Spleen (tissue), 11 donors: Measurements from ENCODE around the gene GDPD5. TPM values are rescaled to one million over a fixed set of nuclear protein-coding genes. Genes with fewer than 3 reads are reported as not detected.

Experiments used
- DNase-seq: peaks from one replicate; pipeline ENCODE4 v3.0.0-alpha.2; 2020
- H3K27ac ChIP-seq, 8 donors: fragments of 200-600 bp; sonication (generic) in 7 of 8; 1 replicate in 4 of 8; 2 replicates in 4 of 8; pipeline versions ENCODE4 v1.5.0 to v1.8.0; 2016 to 2021; ENCODE audit warnings: inconsistent platforms in 4 of 8, mild to moderate bottlenecking in 4 of 8, moderate library complexity in 1 of 8
- H3K27me3 ChIP-seq, 7 donors: fragments of 200-600 bp; sonication (generic) in 6 of 7; replicated peaks in 1 of 7; 1 replicate in 4 of 7; 2 replicates in 3 of 7; pipeline versions ENCODE4 v1.5.0 to v1.8.0; 2016 to 2021; ENCODE audit warnings: inconsistent platforms in 3 of 7, mild to moderate bottlenecking in 1 of 7
- H3K36me3 ChIP-seq, 6 donors: fragments of 200-600 bp; sonication (generic) in 5 of 6; 1 replicate in 4 of 6; 2 replicates in 2 of 6; pipeline versions ENCODE4 v1.5.0 to v1.8.0; 2016 to 2021; ENCODE audit warnings: inconsistent platforms in 2 of 6
- H3K4me1 ChIP-seq, 6 donors: fragments of 200-600 bp; sonication (generic) in 5 of 6; 1 replicate in 3 of 6; 2 replicates in 3 of 6; pipeline versions ENCODE4 v1.5.0 to v1.8.0; 2016 to 2021; ENCODE audit warnings: inconsistent platforms in 3 of 6
- H3K4me3 ChIP-seq, 8 donors: fragments of 200-600 bp; sonication (generic) in 7 of 8; 1 replicate in 4 of 8; 2 replicates in 4 of 8; pipeline versions ENCODE4 v1.5.0 to v1.8.0; 2016 to 2021; ENCODE audit warnings: inconsistent platforms in 4 of 8, mild to moderate bottlenecking in 4 of 8, moderate library complexity in 2 of 8
- H3K9me3 ChIP-seq, 8 donors: fragments of 200-600 bp; sonication (generic) in 7 of 8; 1 replicate in 4 of 8; 2 replicates in 4 of 8; pipeline versions ENCODE4 v1.5.0 to v1.8.0; 2016 to 2021; ENCODE audit warnings: inconsistent platforms in 4 of 8
- CTCF ChIP-seq, 11 experiments: fragments of 200-600 bp in 7 of 11; fragments of 450-650 bp in 4 of 11; sonication (generic) in 4 of 11; IDR thresholded peaks in 8 of 11; conservative IDR thresholded peaks in 3 of 11; 1 replicate in 7 of 11; 2 replicates in 4 of 11; pipeline versions ENCODE4 v1.4.0 to v1.8.0; 2016 to 2021; ENCODE audit warnings: antibody characterized with exemption in 11 of 11, inconsistent platforms in 4 of 11, mild to moderate bottlenecking in 1 of 11
- POLR2A ChIP-seq, 3 donors: fragments of 450-650 bp; IDR thresholded peaks; one replicate each; pipeline ENCODE4 v1.5.1; 2017; ENCODE audit warnings: antibody characterized with exemption in 3 of 3, mild to moderate bottlenecking in 1 of 3
- POLR2AphosphoS5 ChIP-seq, 3 donors: sonication (generic); formaldehyde crosslinking; IDR thresholded peaks; one replicate each; pipeline ENCODE4 v1.5.1; 2017; ENCODE audit warnings: antibody characterized with exemption in 3 of 3
- WGBS, 5 donors: extraction: QIAGEN DNeasy Blood & Tissue Kit in 3 of 5; methylation state at CpG; one replicate each; pipeline versions ENCODE4 v1.1.5 to v1.1.7; 2013 to 2018; 5-methylcytosine and 5-hydroxymethylcytosine counted together
- intact Hi-C: fragments of 100-400 bp; cut with DNase I; formaldehyde crosslinking; loops from one replicate; pipeline ENCODE4 v1.15.0; 2023; ENCODE audit warnings: low total_unique reads
- polyA plus RNA-seq, 3 donors: library from polyadenylated mRNA; stranded (reverse); fragments of 200-250 nt; gene quantifications; one replicate each; pipeline ENCODE4 v1.2.1, GENCODE V29; 2013
- total RNA-seq, 7 donors: library from RNA; depleted of rRNA in 3 of 7; stranded (reverse); fragments of >200 nt in 3 of 7; fragmentation: NEBNext Ultra II Directional in 4 of 7; extraction: Animal tissue kit (Norgen Biotek cat#: 25700) in 4 of 7; gene quantifications; one replicate each; pipeline versions ENCODE4 v1.1.0 to v1.2.1, GENCODE V29; 2016 to 2021
- donor health status: healthy with polysubstance abuse.
- donor health status: DM: no; HTN: no; CAD: no; lungs with moderate emphysema.
- donor health status: DM: no; HTN: no; CAD: no.
- donor health status: Bipolar disorder and iron deficiency.
- donor health status: healthy.
- donor health status: DM: no; HTN: no; CAD: no.
- donor health status: DM: yes; HTN: yes; CAD: no.

Gene GDPD5
- total and polyA plus RNA-seq, 10 donors, result 44.6 to 273 (median 146) TPM

DNA sequence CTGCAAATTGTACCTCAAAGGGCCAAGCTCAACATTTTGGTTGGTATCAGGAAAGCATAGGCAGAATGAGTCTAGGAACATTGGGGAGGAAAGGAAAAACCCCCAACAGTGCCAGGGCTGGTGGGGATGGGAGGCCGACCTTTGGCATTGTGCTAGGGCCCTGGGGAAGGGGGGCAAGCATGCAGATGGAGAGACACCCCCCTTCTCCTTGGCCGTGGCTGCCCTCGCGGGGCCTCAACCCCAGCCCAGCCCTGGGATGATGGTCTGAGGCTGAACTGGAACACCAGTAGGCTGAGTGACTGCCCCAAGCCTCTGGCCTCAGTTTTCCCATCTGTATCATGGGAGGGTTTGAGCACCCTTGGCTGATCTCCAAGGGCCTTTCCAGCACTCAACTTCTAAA is 40.0 kb downstream of the GDPD5 start:
- no peak for DNase-seq
- H3K9me3 ChIP-seq, result no peaks in the 10 kb centered on the region
- 85 to 100% (median 98%) methylated on average over 4 of the region's 4 CpGs; no CpG with 5 or more reads in 1 of the 5 donors for WGBS, 5 donors
- H3K4me3 ChIP-seq, result no peak overlapping the region
- no peaks in the 10 kb centered on the region for H3K27me3 ChIP-seq
- H3K4me1 ChIP-seq, result peaks cover 0 to 37% (median 10%) of the 10 kb centered on the region in 6 donors
- H3K36me3 ChIP-seq, result peaks cover 0 to 9% (median 0%) of the 10 kb centered on the region in 6 donors
- intact Hi-C loops, result no loop called here
- TF ChIP-seq CTCF (IDR thresholded peaks at IDR 0.05 in 8 of 11, conservative IDR thresholded peaks at IDR 0.05 in 3 of 11), result no peak
- no peak for TF ChIP-seq POLR2AphosphoS5 (IDR thresholded peaks at IDR 0.05)
- TF ChIP-seq POLR2A (IDR thresholded peaks at IDR 0.05), result no peak
- H3K27ac ChIP-seq, result peak overlapping the region in 1 of 8 donors; percentile 22

- Histone ChIP-seq H3K4me3 (no peak overlapping the region), H3K27ac (peak overlapping the region in 2 of 8 donors; percentile 31 to 51), H3K9me3 (no peaks in the 10 kb centered on the region), H3K36me3 (peaks cover 0 to 1% (median 0%) of the 10 kb centered on the region in 6 donors), H3K4me1 (peaks cover 0 to 38% (median 10%) of the 10 kb centered on the region in 6 donors), H3K27me3 (no peaks in the 10 kb centered on the region)
- DNase-seq, result no peak
- 66 to 84% (median 82%) methylated on average over 12 to 14 of the region's 14 CpGs for WGBS, 5 donors
- TF ChIP-seq POLR2A (IDR thresholded peaks at IDR 0.05) (no peak), POLR2AphosphoS5 (IDR thresholded peaks at IDR 0.05) (peak; percentile 6 to 21 (median 21)), CTCF (IDR thresholded peaks at IDR 0.05 in 8 of 11, conservative IDR thresholded peaks at IDR 0.05 in 3 of 11) (no peak)
- intact Hi-C loops, result no loop called here
Observed at GRCh38 chr11:75482931-75483469, 42.7 kb downstream of the GDPD5 start.

GRCh38 chr11:75481922-75482606 is 43.7 kb downstream of the GDPD5 start:
- no peaks in the 10 kb centered on the region for H3K9me3 ChIP-seq
- H3K4me1 ChIP-seq, result peaks cover 0 to 30% (median 9%) of the 10 kb centered on the region in 6 donors
- DNase-seq, result no peak
- intact Hi-C loops, result no loop called here
- H3K4me3 ChIP-seq, result no peak overlapping the region
- peaks cover 0 to 8% (median 0%) of the 10 kb centered on the region in 6 donors for H3K36me3 ChIP-seq
- 56 to 80% (median 68%) methylated on average over 12 of the region's 12 CpGs for WGBS, 5 donors
- TF ChIP-seq POLR2AphosphoS5 (IDR thresholded peaks at IDR 0.05) (no peak), POLR2A (IDR thresholded peaks at IDR 0.05) (no peak), CTCF (IDR thresholded peaks at IDR 0.05 in 8 of 11, conservative IDR thresholded peaks at IDR 0.05 in 3 of 11) (no peak)
- H3K27me3 ChIP-seq, result no peaks in the 10 kb centered on the region
- peak overlapping the region in 5 of 8 donors; percentile 8 to 51 (median 31) for H3K27ac ChIP-seq

DNA sequence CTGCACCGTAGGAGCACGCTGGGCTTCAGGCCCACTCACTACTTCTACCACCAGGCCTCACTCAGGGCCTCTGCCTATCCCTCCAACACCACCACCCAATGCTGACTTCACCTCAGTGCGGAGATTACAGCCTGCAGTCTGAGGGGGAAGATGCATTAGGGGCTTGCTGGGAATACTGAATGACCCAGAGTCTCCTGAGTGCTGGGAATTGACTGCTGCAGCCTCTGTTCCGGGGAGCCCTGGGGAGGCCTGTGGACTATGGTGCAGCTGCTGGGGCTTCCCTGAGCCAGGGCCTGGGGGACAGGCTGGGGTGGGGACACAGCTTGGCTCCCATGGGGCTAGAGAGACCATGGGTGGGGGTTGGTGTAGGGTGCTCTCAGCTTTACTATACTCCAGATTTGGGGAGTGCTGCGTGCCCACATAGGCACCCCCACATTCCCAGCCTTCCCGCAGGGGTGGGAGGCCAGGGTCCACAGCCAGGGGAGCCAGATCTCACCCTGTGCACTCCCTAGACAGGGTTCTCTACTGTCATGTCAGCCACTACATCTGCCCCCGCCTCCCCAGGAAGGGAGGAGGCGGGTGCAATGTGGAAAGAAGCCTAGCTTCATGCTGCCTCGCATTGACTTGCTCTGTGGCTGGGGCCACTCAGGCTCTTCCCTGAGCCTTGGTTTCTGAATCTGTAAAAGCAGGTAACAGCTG is 44.4 kb downstream of the GDPD5 start:
- intact Hi-C loops, result no loop called here
- WGBS, 5 donors, result 81 to 97% (median 88%) methylated on average over 6 to 9 of the region's 9 CpGs
- no peaks in the 10 kb centered on the region for H3K9me3 ChIP-seq
- no peak for DNase-seq
- no peak for TF ChIP-seq POLR2A (IDR thresholded peaks at IDR 0.05)
- TF ChIP-seq CTCF (IDR thresholded peaks at IDR 0.05 in 8 of 11, conservative IDR thresholded peaks at IDR 0.05 in 3 of 11), result no peak
- no peak for TF ChIP-seq POLR2AphosphoS5 (IDR thresholded peaks at IDR 0.05)
- peak overlapping the region in 4 of 8 donors; percentile 8 to 51 (median 24) for H3K27ac ChIP-seq
- peaks cover 0 to 11% (median 0%) of the 10 kb centered on the region in 6 donors for H3K36me3 ChIP-seq
- H3K27me3 ChIP-seq, result no peaks in the 10 kb centered on the region
- H3K4me1 ChIP-seq, result peaks cover 0 to 37% (median 12%) of the 10 kb centered on the region in 6 donors
- no peak overlapping the region for H3K4me3 ChIP-seq
